GM19438 (cell line): ENCODE measurements around the gene EPB41L4A.
"Not testable (repeated sequence)": the region's sequence is repeated elsewhere in the genome, so short reads cannot be mapped to it uniquely, and the experiment has no call there.

Experiments
- ATAC-seq: cut with Tn5 transposase; IDR thresholded peaks from one replicate; pipeline ENCODE4 v1.9.1; 2021; ENCODE audit warnings: low read depth; ENCODE audit not compliant: unreplicated experiment

EPB41L4A gene

GRCh38 chr5:112419164-112419985 is at the start of gene EPB41L4A:
EPB41L4A (minus strand) TSS chr5:112419277; CDS start chr5:112419039, 238 bp downstream.
- ATAC-seq, result peak; percentile 14

DNA sequence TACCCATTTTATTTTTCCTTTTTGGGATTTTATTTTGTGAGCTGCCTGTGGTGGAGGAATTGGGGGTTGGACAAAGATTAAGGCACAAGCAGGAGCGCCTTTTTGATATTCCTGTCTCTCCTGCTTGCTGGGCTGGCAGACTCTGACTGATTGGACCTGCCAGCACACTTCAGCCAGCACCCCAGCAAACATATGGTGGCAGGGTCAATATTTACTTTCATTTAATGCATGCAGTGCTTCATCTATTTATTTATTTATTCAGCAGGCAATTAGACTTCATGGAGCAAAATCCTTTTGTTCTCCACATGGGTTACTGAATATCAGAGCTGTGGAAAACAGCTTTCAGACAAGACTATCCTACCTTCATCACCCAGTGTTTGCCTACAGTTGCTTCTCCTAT is 48.4 kb upstream of the EPB41L4A start:
- ATAC-seq, result no peak

GRCh38 chr5:112466261-112466660 is 47.2 kb upstream of the EPB41L4A start:
- ATAC-seq, result not testable (repeated sequence)

- ATAC-seq, result not testable (repeated sequence)
Observed at GRCh38 chr5:112447187-112447760, 28.2 kb upstream of the EPB41L4A start.

DNA sequence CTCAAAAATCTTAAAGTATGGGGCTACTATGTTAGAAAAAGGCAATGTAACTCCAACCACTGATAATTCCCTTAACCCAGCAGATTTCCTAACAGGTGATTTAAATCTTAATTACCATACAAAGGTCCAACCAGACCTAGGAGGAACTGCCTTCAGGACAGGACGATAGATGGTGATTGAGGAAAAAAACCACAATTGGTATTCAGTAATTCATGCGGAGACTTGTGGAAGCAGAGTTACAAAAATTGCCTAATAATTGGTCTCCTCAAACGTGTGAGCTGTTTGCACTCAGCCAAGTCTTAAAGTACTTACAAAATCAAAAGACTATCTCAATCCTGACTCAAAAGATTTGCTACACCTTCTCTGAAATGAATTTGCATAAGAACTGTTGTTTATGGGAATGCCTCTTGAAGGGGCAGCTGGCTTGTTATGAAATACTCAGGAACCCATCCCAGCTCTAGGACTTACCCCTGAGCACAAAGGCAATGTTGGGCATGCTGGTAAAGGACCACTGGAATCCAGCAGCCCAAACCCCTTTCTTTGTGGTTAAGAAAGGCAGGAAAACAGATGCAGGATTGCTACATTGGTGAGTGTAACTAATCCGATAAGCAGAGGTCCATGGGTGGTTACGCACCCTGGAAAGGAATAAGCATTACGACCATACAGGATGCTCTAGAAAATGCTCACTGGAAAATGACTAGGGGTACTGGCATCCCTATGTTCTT is 26.7 kb upstream of the EPB41L4A start:
- ATAC-seq, result no peak

DNA sequence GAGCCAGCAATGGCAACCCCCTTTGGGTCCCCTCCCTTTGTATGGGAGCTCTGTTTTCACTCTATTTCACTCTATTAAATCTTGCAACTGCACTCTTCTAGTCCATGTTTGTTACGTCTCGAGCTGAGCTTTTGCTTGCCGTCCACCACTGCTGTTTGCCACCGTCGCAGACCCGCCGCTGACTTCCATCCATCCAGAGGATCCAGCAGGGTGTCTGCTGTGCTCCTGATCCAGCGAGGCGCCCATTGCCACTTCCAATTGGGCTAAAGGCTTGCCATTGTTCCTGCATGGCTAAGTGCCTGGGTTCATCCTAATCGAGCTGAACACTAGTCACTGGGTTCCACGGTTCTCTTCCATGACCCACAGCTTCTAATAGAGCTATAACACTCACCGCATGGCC is 24.9 kb upstream of the EPB41L4A start:
- ATAC-seq, result not testable (repeated sequence)

- no peak for ATAC-seq
Observed at GRCh38 chr5:112440031-112440430, 21.0 kb upstream of the EPB41L4A start.

DNA sequence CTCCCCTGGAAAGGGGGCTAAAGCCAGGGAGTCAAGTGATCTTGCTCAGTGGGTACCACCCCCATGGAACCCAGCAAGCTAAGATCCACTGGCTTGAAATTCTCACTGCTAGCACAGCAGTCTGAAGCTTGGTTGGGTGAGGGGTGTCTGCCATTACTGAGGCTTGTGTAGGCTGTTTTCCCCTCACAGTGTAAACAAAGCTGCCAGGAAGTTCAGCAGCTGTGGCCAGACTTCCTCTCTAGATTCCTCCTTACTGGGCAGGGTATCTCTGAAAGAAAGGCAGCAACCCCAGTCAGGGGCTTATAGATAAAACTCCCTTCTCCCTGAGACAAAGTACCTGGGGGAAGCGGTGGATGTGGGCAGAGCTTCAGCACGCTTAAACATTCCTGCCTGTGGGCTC is 17.1 kb upstream of the EPB41L4A start:
- ATAC-seq, result no peak

- no peak for ATAC-seq
Observed at GRCh38 chr5:112434641-112435040, 15.6 kb upstream of the EPB41L4A start.

DNA sequence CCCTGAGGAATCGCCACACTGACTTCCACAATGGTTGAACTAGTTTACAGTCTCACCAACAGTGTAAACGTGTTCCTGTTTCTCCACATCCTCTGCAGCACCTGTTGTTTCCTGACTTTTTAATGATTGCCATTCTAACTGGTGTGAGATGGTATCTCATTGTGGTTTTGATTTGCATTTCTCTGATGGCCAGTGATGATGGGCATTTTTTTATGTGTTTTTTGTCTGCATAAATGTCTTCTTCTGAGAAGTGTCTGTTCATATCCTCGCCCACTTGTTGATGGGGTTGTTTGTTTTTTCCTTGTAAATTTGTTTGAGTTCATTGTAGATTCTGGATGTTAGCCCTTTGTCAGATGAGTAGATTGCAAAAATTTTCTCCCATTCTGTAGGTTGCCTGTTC is 7.1 kb upstream of the EPB41L4A start:
- not testable (repeated sequence) for ATAC-seq

DNA sequence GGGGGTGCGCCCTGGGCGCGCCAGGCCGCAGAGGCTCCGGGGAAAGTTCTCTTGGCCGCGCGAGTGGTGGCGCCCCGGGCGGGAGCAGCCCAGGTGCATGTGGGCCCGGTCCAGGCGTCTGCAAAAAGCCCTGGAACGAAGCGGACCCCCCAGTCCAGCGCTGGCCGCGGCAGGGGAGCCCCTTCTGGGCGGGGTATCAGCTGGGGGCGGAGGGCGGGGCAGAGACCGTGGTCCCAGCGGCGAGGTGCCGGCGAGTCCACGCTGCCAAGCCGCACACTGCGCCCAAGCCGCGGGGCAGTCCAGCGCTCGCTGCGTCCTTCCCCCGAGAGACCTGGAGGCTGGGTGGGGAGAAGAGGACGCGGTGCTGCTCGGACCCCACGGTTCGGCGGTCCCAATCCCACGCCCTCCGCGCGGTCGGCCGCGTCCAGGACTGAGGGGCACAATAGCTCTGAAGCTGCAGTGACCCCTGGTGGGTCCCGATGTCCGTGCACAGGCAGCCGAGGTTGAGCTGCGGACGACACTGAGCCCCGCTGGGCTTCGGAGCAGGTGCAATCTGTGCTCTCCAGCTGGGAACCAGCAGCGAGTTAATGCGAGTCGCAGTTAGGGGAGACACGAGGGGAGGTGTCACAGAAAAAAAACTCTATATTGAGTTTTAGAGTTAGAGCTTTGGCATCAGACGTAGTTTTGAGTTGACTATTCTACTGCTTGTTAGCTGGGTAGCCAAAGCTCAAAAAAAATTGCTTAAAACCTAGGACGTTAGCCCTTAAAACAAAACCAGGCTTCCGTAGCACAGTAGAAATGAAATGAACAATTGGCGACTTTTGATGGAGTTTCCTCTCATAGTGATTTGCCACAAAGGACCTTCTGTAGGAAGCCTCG is 1.1 kb upstream of the EPB41L4A start:
- peak; percentile 86 for ATAC-seq

- ATAC-seq, result no peak
Observed at GRCh38 chr5:112418659-112419163, 366 bp downstream of the EPB41L4A start.

- ATAC-seq, result peak; percentile 50
Observed at GRCh38 chr5:112417931-112418658, 982 bp downstream of the EPB41L4A start.

- ATAC-seq, result no peak
Observed at GRCh38 chr5:112415552-112415951, 3.5 kb downstream of the EPB41L4A start.

DNA sequence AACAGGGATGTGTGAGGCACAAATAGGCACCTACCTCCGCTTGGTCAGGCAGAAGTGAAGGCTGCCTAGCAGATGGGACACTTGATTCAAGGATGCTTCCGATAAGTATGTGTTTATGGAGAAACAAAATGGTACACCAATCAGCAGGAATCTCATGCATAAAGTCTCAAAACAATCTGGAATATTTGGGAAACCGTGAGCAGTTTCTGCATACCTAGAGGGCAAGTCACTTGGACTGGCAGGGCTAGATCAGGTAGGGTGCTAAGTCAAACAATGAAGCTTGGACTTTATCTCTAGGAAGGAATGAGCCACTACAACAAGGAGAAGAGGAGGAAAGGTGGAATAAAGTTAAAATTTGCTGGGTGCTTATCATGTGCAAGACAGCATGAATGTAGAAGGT is 5.5 kb downstream of the EPB41L4A start:
- no peak for ATAC-seq

- ATAC-seq, result no peak
Observed at GRCh38 chr5:112412346-112412745, 6.7 kb downstream of the EPB41L4A start.

- ATAC-seq, result no peak
Observed at GRCh38 chr5:112411903-112412302, 7.2 kb downstream of the EPB41L4A start.

DNA sequence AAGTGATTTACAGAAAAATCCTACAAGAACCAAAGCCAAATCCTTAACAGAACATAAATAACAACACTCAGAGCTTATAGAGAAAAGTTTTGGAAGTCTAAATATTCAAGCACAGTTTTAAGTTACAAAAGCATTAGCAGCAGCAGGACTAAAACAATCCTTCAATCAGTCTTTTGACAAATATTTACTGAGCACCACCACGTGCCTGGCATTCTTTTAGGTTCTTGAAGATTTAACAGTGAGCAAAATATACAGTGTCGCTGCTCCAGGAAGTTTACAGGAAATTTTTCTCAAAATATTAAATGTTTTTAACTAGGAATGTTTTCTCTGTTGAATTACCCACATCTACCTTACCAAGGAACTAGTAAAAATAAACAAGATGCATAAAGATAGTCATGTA is 11.4 kb downstream of the EPB41L4A start:
- ATAC-seq, result no peak

- no peak for ATAC-seq
Observed at GRCh38 chr5:112407240-112407639, 11.8 kb downstream of the EPB41L4A start.

DNA sequence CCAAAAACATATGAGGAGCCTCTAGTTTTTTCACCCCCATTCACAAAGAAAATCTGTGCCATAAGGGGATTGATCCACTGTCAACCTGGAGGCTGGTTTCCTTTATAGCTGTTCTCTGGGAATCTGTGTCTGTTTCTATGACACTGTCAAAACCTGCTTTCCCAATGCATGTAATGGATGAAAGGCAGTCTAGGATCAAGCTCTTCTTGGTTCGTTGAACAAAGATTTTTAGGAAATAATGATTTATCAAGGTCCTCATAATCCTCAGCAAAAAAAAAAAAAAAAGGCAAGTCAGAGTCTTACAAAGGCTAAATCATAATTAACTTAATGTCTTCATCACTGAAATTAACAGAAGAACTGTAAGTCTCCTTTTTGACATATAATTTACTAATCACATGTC is 16.0 kb downstream of the EPB41L4A start:
- ATAC-seq, result no peak
